MG63 (cell line): ENCODE data around the gene KIAA0825. TPM values are rescaled to one million over a fixed set of nuclear protein-coding genes. Genes with fewer than 3 reads are reported as not detected.
"Not testable (repeated sequence)": the region's sequence is repeated elsewhere in the genome, so short reads cannot be mapped to it uniquely, and the experiment has no call there.

ENCODE experiments used
- DNase-seq: peaks from one replicate; pipeline ENCODE4 v3.0.0-alpha.2; 2020
- H3K27me3 ChIP-seq: fragments of 250-450 bp; sonication (Bioruptor Pico); 2 replicates; pipeline ENCODE4 v1.5.1; 2020; ENCODE audit warnings: mild to moderate bottlenecking, moderate library complexity
- H3K36me3 ChIP-seq: fragments of 250-450 bp; sonication (Bioruptor Pico); 2 replicates; pipeline ENCODE4 v1.5.1; 2020; ENCODE audit warnings: mild to moderate bottlenecking, moderate library complexity
- H3K4me3 ChIP-seq: fragments of 250-450 bp; sonication (Bioruptor Pico); 2 replicates; pipeline ENCODE4 v1.5.1; 2020; ENCODE audit warnings: mild to moderate bottlenecking, moderate library complexity
- H3K9me3 ChIP-seq: fragments of 250-450 bp; sonication (Bioruptor Pico); 2 replicates; pipeline ENCODE4 v1.5.1; 2020; ENCODE audit warnings: mild to moderate bottlenecking, moderate library complexity
- total RNA-seq: library from RNA; depleted of rRNA; stranded (reverse); fragments of >200 nt; shearing (Covaris generic); gene quantifications from 2 replicates; pipeline ENCODE4 v1.2.3, GENCODE V29; 2014; ENCODE audit warnings: low replicate concordance

Gene KIAA0825
- total RNA-seq, 1 experiment from 2014 or later, result 0.92 TPM

- no peak overlapping the region for H3K4me3 ChIP-seq
- H3K27me3 ChIP-seq, result no peaks in the 10 kb centered on the region
- no peak for DNase-seq
- no peaks in the 10 kb centered on the region for H3K9me3 ChIP-seq
- H3K36me3 ChIP-seq, result no peaks in the 10 kb centered on the region
Observed at GRCh38 chr5:94180761-94181160, 437.6 kb downstream of the KIAA0825 start.

GRCh38 chr5:94175912-94176311 lies 442.5 kb downstream of the KIAA0825 start:
- H3K9me3 ChIP-seq, result peaks cover 4% of the 10 kb centered on the region; the same call in 1 of the 2 replicates
- H3K36me3 ChIP-seq, result no peaks in the 10 kb centered on the region
- no peak overlapping the region for H3K4me3 ChIP-seq
- no peak for DNase-seq
- no peaks in the 10 kb centered on the region for H3K27me3 ChIP-seq

- no peaks in the 10 kb centered on the region for H3K27me3 ChIP-seq
- peak; percentile 18 for DNase-seq
- no peaks in the 10 kb centered on the region for H3K36me3 ChIP-seq
- no peak overlapping the region for H3K4me3 ChIP-seq
- peaks cover 4% of the 10 kb centered on the region; the same call in 1 of the 2 replicates for H3K9me3 ChIP-seq
Observed at GRCh38 chr5:94174748-94175411, 443.5 kb downstream of the KIAA0825 start.

- Histone ChIP-seq H3K9me3 (peaks cover 4% of the 10 kb centered on the region; the same call in 1 of the 2 replicates), H3K36me3 (no peaks in the 10 kb centered on the region), H3K4me3 (no peak overlapping the region), H3K27me3 (no peaks in the 10 kb centered on the region)
- DNase-seq, result no peak
Observed at GRCh38 chr5:94173100-94173499, 445.3 kb downstream of the KIAA0825 start.

- H3K4me3 ChIP-seq, H3K36me3 ChIP-seq, H3K9me3 ChIP-seq, DNase-seq, H3K27me3 ChIP-seq: not testable (repeated sequence)
Observed at GRCh38 chr5:94171070-94171469, 447.3 kb downstream of the KIAA0825 start.

- not testable (repeated sequence) for H3K4me3 ChIP-seq
Observed at GRCh38 chr5:94170158-94170557, 448.2 kb downstream of the KIAA0825 start.

GRCh38 chr5:94168151-94168550 lies 450.3 kb downstream of the KIAA0825 start:
- Histone ChIP-seq H3K9me3 (peaks cover 4% of the 10 kb centered on the region; the same call in 1 of the 2 replicates), H3K4me3 (no peak overlapping the region), H3K36me3 (no peaks in the 10 kb centered on the region), H3K27me3 (no peaks in the 10 kb centered on the region)
- no peak for DNase-seq

More at GRCh38 chr5:94170158-94170557, 448.2 kb downstream of the KIAA0825 start:
- not testable (repeated sequence) for DNase-seq, H3K36me3 ChIP-seq, H3K9me3 ChIP-seq, H3K27me3 ChIP-seq

- H3K4me3 ChIP-seq, result no peak overlapping the region
- no peaks in the 10 kb centered on the region for H3K27me3 ChIP-seq
- H3K9me3 ChIP-seq, result no peaks in the 10 kb centered on the region
- DNase-seq, result no peak
- no peaks in the 10 kb centered on the region for H3K36me3 ChIP-seq
Observed at GRCh38 chr5:94161801-94162200, 456.6 kb downstream of the KIAA0825 start.

GRCh38 chr5:94159144-94159543 lies 459.3 kb downstream of the KIAA0825 start:
- no peak for DNase-seq
- no peak overlapping the region for H3K4me3 ChIP-seq
- H3K36me3 ChIP-seq, result no peaks in the 10 kb centered on the region
- H3K27me3 ChIP-seq, result no peaks in the 10 kb centered on the region
- H3K9me3 ChIP-seq, result no peaks in the 10 kb centered on the region

GRCh38 chr5:94157704-94158539 lies 460.5 kb downstream of the KIAA0825 start:
- no peaks in the 10 kb centered on the region for H3K9me3 ChIP-seq
- no peaks in the 10 kb centered on the region for H3K27me3 ChIP-seq
- H3K36me3 ChIP-seq, result no peaks in the 10 kb centered on the region
- H3K4me3 ChIP-seq, result no peak overlapping the region
- DNase-seq, result no peak

GRCh38 chr5:94154672-94155071 lies 463.7 kb downstream of the KIAA0825 start:
- H3K4me3 ChIP-seq, result no peak overlapping the region
- no peaks in the 10 kb centered on the region for H3K36me3 ChIP-seq
- H3K27me3 ChIP-seq, result no peaks in the 10 kb centered on the region
- no peak for DNase-seq
- no peaks in the 10 kb centered on the region for H3K9me3 ChIP-seq

- H3K27me3 ChIP-seq, result no peaks in the 10 kb centered on the region
- H3K36me3 ChIP-seq, result no peaks in the 10 kb centered on the region
- no peak overlapping the region for H3K4me3 ChIP-seq
- no peaks in the 10 kb centered on the region for H3K9me3 ChIP-seq
- peak; percentile 59 for DNase-seq
Observed at GRCh38 chr5:94153736-94154450, 464.5 kb downstream of the KIAA0825 start.

GRCh38 chr5:94143621-94144020 lies 474.8 kb downstream of the KIAA0825 start:
- not testable (repeated sequence) for H3K4me3 ChIP-seq, DNase-seq, H3K36me3 ChIP-seq, H3K27me3 ChIP-seq
- H3K9me3 ChIP-seq, result peaks cover 15% of the 10 kb centered on the region

GRCh38 chr5:94140300-94140699 lies 478.1 kb downstream of the KIAA0825 start:
- H3K4me3 ChIP-seq, result no peak overlapping the region
- no peaks in the 10 kb centered on the region for H3K36me3 ChIP-seq
- H3K27me3 ChIP-seq, result no peaks in the 10 kb centered on the region
- DNase-seq, result no peak
- H3K9me3 ChIP-seq, result peaks cover 10% of the 10 kb centered on the region

GRCh38 chr5:94130077-94130476 lies 488.3 kb downstream of the KIAA0825 start:
- no peak for DNase-seq
- H3K36me3 ChIP-seq, result no peaks in the 10 kb centered on the region
- no peaks in the 10 kb centered on the region for H3K27me3 ChIP-seq
- H3K4me3 ChIP-seq, result no peak overlapping the region
- peaks cover 2% of the 10 kb centered on the region; the same call in 1 of the 2 replicates for H3K9me3 ChIP-seq

- peaks cover 7% of the 10 kb centered on the region; the same call in 1 of the 2 replicates for H3K9me3 ChIP-seq
- no peaks in the 10 kb centered on the region for H3K36me3 ChIP-seq
- H3K4me3 ChIP-seq, result no peak overlapping the region
- no peaks in the 10 kb centered on the region for H3K27me3 ChIP-seq
- no peak for DNase-seq
Observed at GRCh38 chr5:94125107-94125506, 493.3 kb downstream of the KIAA0825 start.

- not testable (repeated sequence) for H3K36me3 ChIP-seq, H3K4me3 ChIP-seq, DNase-seq, H3K27me3 ChIP-seq
- H3K9me3 ChIP-seq, result peaks cover 16% of the 10 kb centered on the region
Observed at GRCh38 chr5:94116317-94116716, 502.1 kb downstream of the KIAA0825 start.
